GM10248 (cell line): ENCODE measurements around the gene B4GALT2.

Experiments
- CTCF ChIA-PET: fragments of 300-600 bp; sonication (Branson Sonifier 250); formaldehyde crosslinking; extraction: SDS; loops from one replicate; lab custom pipeline; 2021; ENCODE audit warnings: antibody characterized with exemption; lab: Yijun Ruan, JAX
- POLR2A ChIA-PET: fragments of 350-650 bp; sonication (Branson Sonifier 250); formaldehyde crosslinking; extraction: SDS; loops from one replicate; lab custom pipeline; 2020; ENCODE audit warnings: antibody characterized with exemption; lab: Yijun Ruan, JAX
- DNase-seq: peaks from one replicate; pipeline ENCODE4 v3.0.0; 2012; ENCODE audit errors: extremely low spot score
- CTCF ChIP-seq: IDR thresholded peaks from 2 replicates; pipeline ENCODE4 v1.5.1; 2012; ENCODE audit warnings: mild to moderate bottlenecking, low read depth; ENCODE audit errors: extremely low read depth, missing control alignments, control extremely low read depth

The B4GALT2 gene

GRCh38 chr1:44029260-44029910 is 50.4 kb downstream of the B4GALT2 start:
- ChIA-PET CTCF (interaction anchor here (1.3 to 1.8 kb wide), 3 partner anchors 9 to 17 kb away, joined by 3 to 6 read pairs (median 3); no protein-coding TSS in a partner anchor), POLR2A (no interaction called here)
- TF ChIP-seq CTCF, result no peak
- DNase-seq, result peak; percentile 69

- no peak for TF ChIP-seq CTCF
- CTCF ChIA-PET, result interaction anchor here (1.4 to 8.4 kb wide), 4 partner anchors 11 to 95 kb away, joined by 3 to 169 read pairs (median 48); no protein-coding TSS in a partner anchor
These were observed 51.0 kb downstream of the B4GALT2 start for GRCh38 chr1:44029911-44030604.

GRCh38 chr1:44030605-44031251 is 51.7 kb downstream of the B4GALT2 start:
- TF ChIP-seq CTCF, result peak; percentile 30
- CTCF ChIA-PET, result interaction anchor here (1.0 to 8.4 kb wide), 7 partner anchors 8 to 96 kb away, joined by 3 to 169 read pairs (median 4); no protein-coding TSS in a partner anchor
- DNase-seq, result peak; percentile 46
- POLR2A ChIA-PET, result interaction anchor here (0.6 kb wide), 1 partner anchor 620 kb away, joined by 5 read pairs; no protein-coding TSS in a partner anchor

More at GRCh38 chr1:44029911-44030604, 51.0 kb downstream of the B4GALT2 start:
- POLR2A ChIA-PET, result interaction anchor here (0.6 kb wide), 1 partner anchor 621 kb away, joined by 5 read pairs; no protein-coding TSS in a partner anchor
- peak; percentile 92 for DNase-seq

- POLR2A ChIA-PET, result no interaction called here
- TF ChIP-seq CTCF, result no peak
- CTCF ChIA-PET, result interaction anchor here (1.0 to 8.4 kb wide), 7 partner anchors 9 to 97 kb away, joined by 3 to 169 read pairs (median 4); no protein-coding TSS in a partner anchor
- DNase-seq, result no peak
These were observed 52.5 kb downstream of the B4GALT2 start, which contains the start of gene SLC6A9 for GRCh38 chr1:44031252-44032169. TSS of gene SLC6A9 (minus strand) at chr1:44031462. CDS start at chr1:44024277, 7,185 bp downstream.

GRCh38 chr1:44032170-44032790 is 53.3 kb downstream of the B4GALT2 start:
- CTCF ChIA-PET, result interaction anchor here (1.3 to 8.4 kb wide), 5 partner anchors 10 to 29 kb away, joined by 4 to 169 read pairs (median 7); no protein-coding TSS in a partner anchor
- POLR2A ChIA-PET, result no interaction called here
- no peak for DNase-seq
- TF ChIP-seq CTCF, result no peak
